Ishikawa (cell line): ENCODE data around the gene SNX4.
A peak's percentile ranks its signal among the peaks of the same experiment; 100 is the strongest.

Experiments
- CEBPB ChIP-seq: IDR thresholded peaks from 2 replicates; pipeline ENCODE4 v1.6.1; 2012
- CREB1 ChIP-seq: IDR thresholded peaks from 2 replicates; pipeline ENCODE4 v1.6.1; 2012; ENCODE audit warnings: low read depth
- EGR1 ChIP-seq: IDR thresholded peaks from 2 replicates; pipeline ENCODE4 v1.6.1; 2012
- EP300 ChIP-seq: IDR thresholded peaks from 2 replicates; pipeline ENCODE4 v1.6.1; 2012; ENCODE audit warnings: borderline replicate concordance
- FOXM1 ChIP-seq: IDR thresholded peaks from 2 replicates; pipeline ENCODE4 v1.6.1; 2012; ENCODE audit warnings: low read depth, borderline replicate concordance
- MAX ChIP-seq: IDR thresholded peaks from 2 replicates; pipeline ENCODE4 v1.6.1; 2012
- NFIC ChIP-seq: IDR thresholded peaks from 2 replicates; pipeline ENCODE4 v1.6.1; 2012
- RAD21 ChIP-seq: IDR thresholded peaks from 2 replicates; pipeline ENCODE4 v1.6.1; 2012; ENCODE audit warnings: low read depth
- REST ChIP-seq: IDR thresholded peaks from 2 replicates; pipeline ENCODE4 v1.6.1; 2012; ENCODE audit warnings: low read depth, mild to moderate bottlenecking
- TAF1 ChIP-seq: IDR thresholded peaks from 2 replicates; pipeline ENCODE4 v1.6.1; 2012; ENCODE audit warnings: low read depth, mild to moderate bottlenecking
- TCF12 ChIP-seq: IDR thresholded peaks from 2 replicates; pipeline ENCODE4 v1.6.1; 2012; ENCODE audit warnings: low read depth
- TEAD4 ChIP-seq: IDR thresholded peaks from 2 replicates; pipeline ENCODE4 v1.6.1; 2012
- USF1 ChIP-seq: IDR thresholded peaks from 2 replicates; pipeline ENCODE4 v1.6.1; 2012
- YY1 ChIP-seq: IDR thresholded peaks from 2 replicates; pipeline ENCODE4 v1.6.1; 2012; ENCODE audit warnings: low read depth
- ZBTB7A ChIP-seq: IDR thresholded peaks from 2 replicates; pipeline ENCODE4 v1.6.1; 2012; ENCODE audit warnings: low read depth

SNX4 gene

GRCh38 chr3:125519678-125520562, at the start of gene SNX4:
Gene SNX4 (minus strand): TSS chr3:125520202. CDS start chr3:125520172, 30 bp downstream.
- TF ChIP-seq REST (no peak), MAX (peak; percentile 28; the same call in 1 of the 2 replicates), EGR1 (peak; percentile 54), EP300 (peak; percentile 25; the same call in 1 of the 2 replicates), TEAD4 (no peak), YY1 (peak; percentile 69), USF1 (peak; percentile 38; the same call in 1 of the 2 replicates), TAF1 (peak; percentile 68), ZBTB7A (peak; percentile 64), CEBPB (no peak)

- TF ChIP-seq EP300: no peak
- TF ChIP-seq TCF12: no peak
- TF ChIP-seq TEAD4: no peak
- no peak for TF ChIP-seq ZBTB7A
- TF ChIP-seq FOXM1: no peak
- TF ChIP-seq TAF1: no peak
- TF ChIP-seq CREB1: no peak
- no peak for TF ChIP-seq MAX
- no peak for TF ChIP-seq CEBPB
- no peak for TF ChIP-seq EGR1
- no peak for TF ChIP-seq NFIC
- TF ChIP-seq USF1: no peak
- TF ChIP-seq RAD21: no peak
- no peak for TF ChIP-seq YY1
- no peak for TF ChIP-seq REST
Measured at GRCh38 chr3:125556314-125556713, 36.3 kb upstream of the SNX4 start.

GRCh38 chr3:125552401-125552800, 32.4 kb upstream of the SNX4 start:
- no peak for TF ChIP-seq REST
- no peak for TF ChIP-seq TCF12
- no peak for TF ChIP-seq CREB1
- no peak for TF ChIP-seq TAF1
- TF ChIP-seq EP300: no peak
- TF ChIP-seq TEAD4: no peak
- no peak for TF ChIP-seq USF1
- TF ChIP-seq FOXM1: no peak
- TF ChIP-seq RAD21: no peak
- no peak for TF ChIP-seq ZBTB7A
- TF ChIP-seq EGR1: no peak
- no peak for TF ChIP-seq NFIC
- TF ChIP-seq CEBPB: no peak
- TF ChIP-seq MAX: no peak
- TF ChIP-seq YY1: no peak
